Body of pancreas (tissue), 4 donors: ENCODE data around the gene CACNG4.

Experiments
- CTCF ChIP-seq, 7 experiments: fragments of 450-650 bp in 4 of 7; fragments of 200-600 bp in 3 of 7; sonication (generic) in 3 of 7; IDR thresholded peaks; one replicate each; pipeline ENCODE4 v1.5.1; 2016 to 2019; ENCODE audit warnings: antibody characterized with exemption in 7 of 7
- POLR2A ChIP-seq, 3 donors: fragments of 450-650 bp; IDR thresholded peaks; one replicate each; pipeline ENCODE4 v1.6.1; 2016; ENCODE audit warnings: antibody characterized with exemption in 3 of 3, mild to moderate bottlenecking in 2 of 3

DNA sequence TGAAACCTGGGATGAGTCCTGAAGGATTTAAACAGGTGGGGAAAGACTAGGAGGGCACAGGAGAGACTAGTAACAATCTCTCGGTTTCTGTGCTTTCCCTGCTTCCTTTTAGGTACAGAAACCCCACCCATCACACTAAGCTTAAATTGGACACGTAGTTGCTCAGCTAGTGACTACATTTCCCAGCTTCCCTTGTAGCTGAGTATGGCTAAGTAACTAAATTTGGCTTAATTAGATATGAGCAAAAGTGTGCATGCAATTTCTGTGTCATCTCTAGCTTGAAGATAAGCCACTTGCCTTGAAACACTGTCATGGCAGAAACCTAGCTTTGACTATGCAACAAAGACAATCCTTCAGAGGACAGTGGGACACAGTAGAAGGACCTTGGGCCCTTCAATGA lies 116.3 kb downstream of the CACNG4 start:
- TF ChIP-seq CTCF (IDR thresholded peaks at IDR 0.05) (no peak), POLR2A (IDR thresholded peaks at IDR 0.05) (no peak)
